GM18951 (cell line): ENCODE data around the gene GPR179.

Source experiments
- POLR2A ChIP-seq: IDR thresholded peaks from 4 replicates; pipeline ENCODE4 v1.6.1; 2011; ENCODE audit warnings: mild to moderate bottlenecking; ENCODE audit not compliant: insufficient read length, insufficient read depth; ENCODE audit errors: extremely low read depth
- in situ Hi-C: fragments of 300-500 bp; cut with MboI; formaldehyde crosslinking; loops from one replicate; pipeline ENCODE4 v1.12.0; 2022; ENCODE audit warnings: low sequenced_read_pairs, mixed read lengths, inconsistent platforms; ENCODE audit not compliant: unreplicated experiment

The GPR179 gene, protein sequence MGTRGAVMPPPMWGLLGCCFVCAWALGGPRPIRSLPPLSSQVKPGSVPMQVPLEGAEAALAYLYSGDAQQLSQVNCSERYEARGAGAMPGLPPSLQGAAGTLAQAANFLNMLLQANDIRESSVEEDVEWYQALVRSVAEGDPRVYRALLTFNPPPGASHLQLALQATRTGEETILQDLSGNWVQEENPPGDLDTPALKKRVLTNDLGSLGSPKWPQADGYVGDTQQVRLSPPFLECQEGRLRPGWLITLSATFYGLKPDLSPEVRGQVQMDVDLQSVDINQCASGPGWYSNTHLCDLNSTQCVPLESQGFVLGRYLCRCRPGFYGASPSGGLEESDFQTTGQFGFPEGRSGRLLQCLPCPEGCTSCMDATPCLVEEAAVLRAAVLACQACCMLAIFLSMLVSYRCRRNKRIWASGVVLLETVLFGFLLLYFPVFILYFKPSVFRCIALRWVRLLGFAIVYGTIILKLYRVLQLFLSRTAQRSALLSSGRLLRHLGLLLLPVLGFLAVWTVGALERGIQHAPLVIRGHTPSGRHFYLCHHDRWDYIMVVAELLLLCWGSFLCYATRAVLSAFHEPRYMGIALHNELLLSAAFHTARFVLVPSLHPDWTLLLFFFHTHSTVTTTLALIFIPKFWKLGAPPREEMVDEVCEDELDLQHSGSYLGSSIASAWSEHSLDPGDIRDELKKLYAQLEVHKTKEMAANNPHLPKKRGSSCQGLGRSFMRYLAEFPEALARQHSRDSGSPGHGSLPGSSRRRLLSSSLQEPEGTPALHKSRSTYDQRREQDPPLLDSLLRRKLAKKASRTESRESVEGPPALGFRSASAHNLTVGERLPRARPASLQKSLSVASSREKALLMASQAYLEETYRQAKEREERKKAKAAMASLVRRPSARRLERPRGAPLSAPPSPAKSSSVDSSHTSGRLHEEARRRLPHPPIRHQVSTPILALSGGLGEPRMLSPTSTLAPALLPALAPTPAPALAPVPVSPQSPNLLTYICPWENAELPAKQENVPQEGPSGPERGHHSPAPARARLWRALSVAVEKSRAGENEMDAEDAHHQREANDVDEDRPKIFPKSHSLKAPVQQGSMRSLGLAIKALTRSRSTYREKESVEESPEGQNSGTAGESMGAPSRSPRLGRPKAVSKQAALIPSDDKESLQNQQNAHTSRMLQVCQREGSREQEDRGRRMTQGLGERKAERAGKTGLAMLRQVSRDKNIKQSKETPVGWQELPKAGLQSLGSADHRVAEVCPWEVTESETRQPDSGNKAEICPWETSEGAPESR (N-terminal part only)

DNA sequence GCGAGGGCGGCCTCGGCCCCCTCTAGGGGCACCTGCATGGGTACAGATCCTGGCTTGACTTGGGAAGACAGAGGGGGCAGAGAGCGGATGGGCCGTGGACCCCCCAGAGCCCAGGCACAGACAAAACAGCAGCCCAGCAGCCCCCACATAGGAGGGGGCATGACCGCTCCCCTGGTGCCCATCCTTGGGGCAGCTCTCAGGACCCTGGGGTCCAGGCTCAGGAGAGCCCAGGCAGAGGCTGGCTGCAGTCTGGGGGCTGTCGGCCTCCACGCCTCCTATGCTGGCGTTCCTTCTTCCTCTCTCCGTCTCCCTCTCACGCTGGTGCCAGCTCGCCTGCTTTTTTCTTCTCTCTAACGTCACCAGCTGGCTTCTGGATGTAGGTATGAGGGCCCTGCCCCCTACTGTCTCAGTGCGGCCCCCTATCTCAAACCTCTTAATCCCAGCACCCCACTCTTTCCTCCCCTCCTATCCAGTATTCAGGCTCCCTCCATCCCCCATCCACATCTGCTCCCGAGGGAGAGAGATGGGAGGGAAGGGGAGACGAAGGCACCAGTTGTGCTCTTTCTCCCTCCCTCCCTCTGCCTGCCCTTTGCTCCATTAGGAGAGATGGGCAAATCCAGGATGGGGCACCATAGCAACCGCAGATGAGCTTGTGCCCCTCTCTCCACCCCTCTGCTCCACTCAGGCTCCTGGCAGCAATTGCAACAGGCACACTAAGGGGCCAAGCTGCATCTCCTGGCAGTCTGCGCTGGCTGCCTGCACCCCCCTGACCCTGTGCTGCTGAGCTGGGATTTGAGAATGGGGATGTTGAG, at the start of gene GPR179:
Gene GPR179, minus strand, starts transcription at position 349 of the 812 bp plus-strand sequence. Its CDS starts 167 bp downstream, at position 182.
- TF ChIP-seq POLR2A, result no peak
- in situ Hi-C loops, result no loop called here

DNA sequence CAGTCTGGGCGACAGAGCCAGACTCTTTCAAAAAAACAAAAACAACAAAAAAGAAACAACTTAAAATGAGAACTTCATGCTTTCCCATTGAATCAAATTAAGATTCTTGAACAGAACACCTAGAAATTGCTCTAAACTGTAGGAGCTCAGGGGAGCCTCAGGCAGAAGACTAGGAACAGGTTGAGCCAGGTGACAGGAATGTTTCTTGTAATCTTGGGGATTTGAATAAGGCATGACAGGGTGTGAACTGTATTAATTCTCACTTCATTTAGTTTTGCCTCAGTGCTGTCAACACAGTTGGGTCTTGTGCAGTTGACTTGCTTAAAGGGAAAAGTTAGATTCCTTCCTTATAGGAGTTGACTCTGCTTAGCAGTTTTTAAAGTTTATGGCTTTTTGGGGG, 35.7 kb upstream of the GPR179 start:
- TF ChIP-seq POLR2A, result no peak
- in situ Hi-C loops, result no loop called here

DNA sequence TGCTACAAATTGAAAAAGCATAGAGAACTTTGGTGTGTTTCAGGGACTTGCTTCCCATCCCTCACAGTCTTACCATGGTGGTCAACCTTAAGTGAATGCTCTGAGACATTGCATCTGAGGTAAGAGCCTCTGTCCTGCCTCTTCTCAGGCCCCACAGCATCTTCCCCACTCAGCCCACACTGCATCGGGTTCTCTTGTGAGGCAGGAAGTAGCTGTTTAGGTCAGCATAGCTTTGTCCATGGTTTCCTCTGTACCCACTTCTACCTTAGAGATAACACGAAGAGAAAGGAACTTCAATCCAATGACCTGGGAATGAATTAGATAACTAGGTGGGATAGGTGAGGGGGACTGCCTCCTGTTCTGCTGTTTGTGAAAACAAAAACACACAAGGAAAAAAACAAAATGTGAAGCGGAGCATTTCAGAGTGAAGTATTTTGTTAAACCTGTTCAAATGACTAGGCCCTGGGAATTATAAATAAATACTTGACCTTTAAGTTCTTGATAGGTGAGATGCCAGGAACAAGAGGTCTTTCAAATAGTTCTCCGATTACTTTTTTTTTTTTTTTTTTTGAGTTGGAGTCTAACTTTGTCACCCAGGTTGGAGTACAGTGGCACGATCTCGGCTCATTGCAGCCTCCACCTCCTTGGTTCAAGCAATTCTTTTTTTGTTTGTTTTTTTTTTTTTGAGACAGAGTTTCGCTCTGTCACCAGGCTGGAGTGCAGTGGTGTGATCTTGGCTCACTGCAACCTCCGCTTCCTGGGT, 25.5 kb upstream of the GPR179 start:
- in situ Hi-C loops, result no loop called here
- TF ChIP-seq POLR2A, result no peak

DNA sequence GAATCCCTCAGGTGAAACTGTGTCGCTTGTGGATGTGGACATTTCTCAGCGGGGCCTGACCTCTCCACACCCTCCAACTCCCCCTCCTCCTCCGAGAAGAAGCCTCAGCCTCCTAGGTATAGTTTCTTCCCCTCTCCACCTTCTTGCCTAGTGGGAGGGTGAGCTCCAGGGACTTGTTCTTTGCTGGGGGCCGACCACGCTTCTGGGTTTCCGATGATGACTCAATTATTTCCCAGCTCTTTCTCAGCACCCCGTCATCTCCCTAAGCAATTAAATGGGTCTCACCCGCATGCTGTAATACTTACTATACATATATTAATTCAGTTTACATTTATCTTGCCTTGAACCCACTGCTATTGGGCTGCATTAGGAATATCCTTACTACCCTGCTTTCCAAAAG, 21.0 kb upstream of the GPR179 start:
- no peak for TF ChIP-seq POLR2A
- in situ Hi-C loops, result no loop called here

DNA sequence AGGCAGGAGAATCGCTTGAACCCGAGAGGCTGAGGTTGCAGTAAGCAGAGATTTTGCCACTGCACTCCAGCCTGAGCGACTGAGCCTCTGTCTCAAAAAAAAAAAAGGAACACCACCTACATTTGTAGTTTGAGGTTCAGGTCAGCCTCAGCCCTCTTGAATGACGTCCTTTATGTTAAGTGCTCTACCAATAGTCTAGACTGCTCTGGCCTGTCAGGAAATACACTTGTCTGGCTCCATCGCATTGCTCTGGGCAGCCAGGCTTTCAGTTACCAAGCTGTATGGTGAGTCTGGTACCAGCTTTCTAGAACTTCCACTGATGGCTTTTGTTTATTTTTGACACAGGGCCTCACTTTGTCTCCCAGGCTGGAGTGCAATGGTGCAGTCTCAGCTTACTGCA, 19.3 kb upstream of the GPR179 start:
- in situ Hi-C loops, result no loop called here
- TF ChIP-seq POLR2A, result no peak

DNA sequence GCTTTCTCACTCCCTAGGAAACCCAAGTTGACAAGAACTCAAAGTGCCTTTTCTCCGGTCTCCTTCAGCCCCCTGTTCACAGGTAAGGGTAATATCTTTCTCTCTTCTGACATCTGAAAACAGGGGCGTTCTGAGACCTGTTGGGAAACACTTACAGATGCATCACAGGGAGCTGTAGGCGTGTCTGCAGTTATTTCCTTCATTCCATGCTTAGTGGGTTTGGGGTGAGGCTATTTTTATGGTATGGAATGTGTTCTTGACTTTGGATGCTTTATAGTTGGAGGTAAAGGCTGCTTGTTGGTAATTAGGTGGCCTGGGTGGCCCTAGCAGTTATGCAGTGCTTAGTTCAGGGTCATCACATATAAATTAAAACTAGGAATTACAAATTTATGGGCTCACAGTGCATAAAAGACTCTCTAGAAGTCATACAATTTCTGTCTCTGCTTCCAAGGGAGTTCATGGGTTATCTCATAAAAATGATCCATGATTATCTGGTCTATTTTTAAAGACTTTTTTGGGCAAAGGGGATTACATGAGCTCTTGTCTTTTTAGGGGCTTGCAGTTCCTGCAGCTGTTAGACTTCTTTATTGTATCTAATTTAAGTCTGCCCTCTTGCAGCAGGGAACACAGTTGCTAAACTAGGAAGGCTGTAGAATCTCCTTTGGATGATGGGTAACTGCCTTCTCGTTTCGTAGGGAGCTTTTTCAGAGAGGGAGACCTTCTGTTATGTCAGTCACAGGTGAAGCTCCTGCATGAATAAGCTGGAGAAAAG, 18.1 kb upstream of the GPR179 start:
- in situ Hi-C loops, result no loop called here

DNA sequence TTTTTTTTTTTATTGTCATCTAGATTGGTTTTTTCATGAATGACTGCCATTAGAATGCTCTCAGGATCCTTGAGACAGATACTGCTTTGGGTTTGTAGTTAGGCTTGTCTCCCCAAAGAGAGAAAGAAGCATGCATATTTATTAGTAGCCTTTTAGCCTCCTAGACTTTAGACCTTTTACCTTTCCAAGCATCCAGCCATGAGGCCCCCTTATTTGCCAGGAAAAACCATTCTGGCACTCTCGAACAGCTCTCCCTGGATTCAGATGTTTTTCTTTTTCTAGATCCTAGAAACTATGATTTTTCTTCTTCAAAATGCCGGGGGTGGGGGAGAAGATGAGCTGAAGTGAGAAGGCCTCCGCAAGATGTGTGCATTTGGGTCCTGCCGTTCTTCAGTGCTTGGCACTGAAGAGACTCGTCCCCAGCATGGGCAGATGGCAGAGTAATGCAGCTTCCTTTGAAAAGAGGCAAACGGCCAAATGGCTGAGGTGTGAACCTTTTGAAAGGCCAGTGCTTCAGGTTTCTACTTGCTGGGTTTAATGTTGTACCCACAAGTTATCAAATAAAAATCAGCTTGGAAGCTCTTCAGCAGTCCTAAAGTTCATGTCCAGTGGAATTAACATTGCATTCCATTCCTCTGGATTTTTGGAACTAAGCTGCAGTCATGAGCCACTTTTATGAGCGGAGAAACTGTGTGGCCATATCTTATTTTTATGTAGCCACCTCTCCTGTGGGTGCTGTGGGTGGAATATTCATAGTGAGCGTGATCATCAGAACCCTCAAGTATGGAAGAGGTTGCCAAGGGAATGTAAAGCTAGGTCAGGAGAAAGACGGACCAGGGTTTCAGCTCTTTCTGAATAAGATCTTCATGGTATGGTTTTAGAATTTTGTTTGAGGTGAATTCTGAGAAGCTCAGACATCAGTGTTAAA, 15.1 kb upstream of the GPR179 start:
- in situ Hi-C loops, result no loop called here
- no peak for TF ChIP-seq POLR2A

More for the DNA sequence above, 18.1 kb upstream of the GPR179 start:
- no peak for TF ChIP-seq POLR2A

DNA sequence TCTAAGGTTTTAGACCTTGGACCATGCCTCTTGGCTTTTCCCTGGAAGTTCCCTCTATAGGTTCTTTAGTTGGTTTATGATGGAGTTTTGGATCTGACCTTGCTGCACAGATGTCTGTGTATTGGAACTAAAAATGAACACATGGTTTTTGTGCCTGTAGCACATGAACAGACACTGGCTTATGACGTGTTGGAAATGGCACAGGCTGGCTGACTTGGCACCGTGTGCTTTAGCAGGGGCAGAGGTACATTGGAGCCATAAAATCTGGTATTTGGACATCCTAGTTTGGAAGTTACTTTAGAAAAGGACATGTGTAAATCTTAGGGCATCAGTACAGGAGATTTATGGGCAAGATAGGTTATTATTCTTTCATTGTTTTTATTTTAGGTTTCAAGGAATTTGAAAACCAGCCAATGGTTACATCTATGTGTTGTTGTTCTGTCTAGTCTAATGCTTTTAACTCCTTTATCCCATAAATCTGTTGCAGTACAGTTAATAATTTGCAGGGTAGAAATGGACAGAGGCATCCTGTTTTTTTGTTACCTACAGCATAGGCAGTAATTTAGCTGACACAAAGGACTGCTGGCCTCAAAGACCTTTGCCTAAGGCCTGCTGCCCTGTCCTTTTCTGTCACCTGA, 13.8 kb upstream of the GPR179 start:
- TF ChIP-seq POLR2A, result no peak
- in situ Hi-C loops, result no loop called here

DNA sequence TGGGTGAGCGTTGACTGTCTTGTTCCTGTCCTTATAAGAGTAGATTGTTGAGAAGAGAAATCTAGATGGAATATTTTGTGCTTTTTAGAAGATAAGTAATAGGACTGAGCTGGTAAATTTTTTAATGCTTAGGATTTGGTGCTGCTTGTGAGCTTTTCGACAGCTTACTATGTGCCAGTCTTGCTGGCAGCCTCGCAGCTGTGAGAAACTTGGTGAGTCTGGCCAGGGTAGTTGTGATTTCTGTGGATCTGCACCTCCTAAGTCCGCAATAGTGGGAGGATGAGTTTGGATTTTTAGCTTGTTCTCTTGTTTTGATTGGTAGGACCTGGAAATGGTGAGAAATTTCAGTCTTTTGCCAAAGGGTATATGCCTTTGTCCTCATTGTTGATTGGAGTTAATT, 11.5 kb upstream of the GPR179 start:
- in situ Hi-C loops, result no loop called here

DNA sequence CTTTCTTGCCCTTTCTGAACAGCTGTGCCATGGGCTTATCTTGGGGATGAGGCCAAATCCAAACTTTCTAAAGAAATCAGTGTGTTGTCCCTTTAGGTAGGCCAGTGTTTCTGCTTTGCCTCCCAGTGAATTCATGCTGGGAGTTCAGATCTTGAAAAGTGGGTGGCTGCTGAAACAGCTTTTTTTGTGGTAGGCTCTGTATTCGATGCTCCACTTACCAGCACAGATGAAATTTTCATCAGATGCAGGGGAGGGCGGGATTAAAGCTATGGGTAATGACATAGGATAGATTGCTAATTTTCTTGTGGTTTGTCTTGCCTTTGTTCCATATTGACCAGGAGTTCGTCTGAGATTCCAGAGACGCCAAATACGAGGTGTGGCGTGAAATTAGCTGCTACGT, 10.7 kb upstream of the GPR179 start:
- TF ChIP-seq POLR2A, result no peak
- in situ Hi-C loops, result no loop called here

More for the DNA sequence above, 11.5 kb upstream of the GPR179 start:
- no peak for TF ChIP-seq POLR2A
